SK-N-SH (cell line): ENCODE data around the gene FAM169A. TPM values are rescaled to one million over a fixed set of nuclear protein-coding genes. Genes with fewer than 3 reads are reported as not detected.

ENCODE experiments used
- CTCF ChIA-PET: fragments of 300-600, 350-600 bp; formaldehyde crosslinking; extraction: SDS; loops from one replicate; lab custom pipeline; 2021; lab: Yijun Ruan, JAX
- POLR2A ChIA-PET: fragments of 350-600 bp; sonication (Branson Sonifier 250); formaldehyde crosslinking; extraction: SDS; loops from one replicate; lab custom pipeline; 2020; ENCODE audit warnings: antibody characterized with exemption, inconsistent platforms; lab: Yijun Ruan, JAX
- DNase-seq: peaks from one replicate; pipeline ENCODE4 v3.0.0; 2012
- H2AFZ ChIP-seq: fragments of 200-600 bp; sonication (generic); 2 replicates; pipeline ENCODE4 v1.8.1; 2016; ENCODE audit warnings: antibody characterized with exemption, mild to moderate bottlenecking, low read depth
- H3F3A ChIP-seq: fragments of 200-600 bp; sonication (generic); replicated peaks from 2 replicates; pipeline ENCODE3; 2016; ENCODE audit warnings: antibody characterized with exemption, mild to moderate bottlenecking; ENCODE audit not compliant: insufficient read depth
- H3K27ac ChIP-seq, 2 experiments: fragments of 200-500 bp in 1 of 2; fragments of 200-600 bp in 1 of 2; sonication (Bioruptor generic) in 1 of 2; sonication (generic), shearing (Covaris generic) in 1 of 2; 2 replicates each; pipeline versions ENCODE4 v1.5.1 to v1.6.1; 2014 to 2016; ENCODE audit warnings: low read depth in 2 of 2, inconsistent platforms in 1 of 2, low read length in 1 of 2, mild to moderate bottlenecking in 1 of 2, mixed read lengths in 1 of 2
- H3K27me3 ChIP-seq: fragments of 200-600 bp; sonication (generic), shearing (Covaris generic); 2 replicates; pipeline ENCODE4 v1.6.1; 2016; ENCODE audit warnings: mixed run types; ENCODE audit not compliant: insufficient read depth
- H3K36me3 ChIP-seq, 2 experiments: fragments of 200-500 bp in 1 of 2; fragments of 200-600 bp in 1 of 2; sonication (Bioruptor generic) in 1 of 2; sonication (generic) in 1 of 2; replicated peaks in 1 of 2; 2 replicates each; pipeline versions ENCODE3 to v1.5.1; 2014 to 2016; ENCODE audit warnings: low read length in 1 of 2, mild to moderate bottlenecking in 1 of 2; ENCODE audit not compliant: insufficient read depth in 2 of 2, control insufficient read depth in 1 of 2
- H3K4me1 ChIP-seq, 2 experiments: fragments of 200-500 bp in 1 of 2; fragments of 200-600 bp in 1 of 2; sonication (Bioruptor generic) in 1 of 2; sonication (generic), shearing (Covaris generic) in 1 of 2; 2 replicates each; pipeline versions ENCODE4 v1.5.1 to v1.6.1; 2014 to 2016; ENCODE audit warnings: low read depth in 1 of 2, low read length in 1 of 2, mixed run types in 1 of 2; ENCODE audit not compliant: insufficient read depth in 2 of 2, control insufficient read depth in 1 of 2
- H3K4me2 ChIP-seq: fragments of 200-600 bp; sonication (generic), shearing (Covaris generic); 2 replicates; pipeline ENCODE4 v1.6.1; 2017; ENCODE audit warnings: mixed run types
- H3K4me3 ChIP-seq, 2 experiments: fragments of 200-500 bp in 1 of 2; fragments of 200-600 bp in 1 of 2; sonication (Bioruptor generic) in 1 of 2; sonication (generic), shearing (Covaris generic) in 1 of 2; 2 replicates each; pipeline versions ENCODE4 v1.5.1 to v1.8.1; 2014 to 2016; ENCODE audit warnings: low read depth in 2 of 2, inconsistent platforms in 1 of 2, low read length in 1 of 2, mild to moderate bottlenecking in 1 of 2, mixed read lengths in 1 of 2, moderate library complexity in 1 of 2
- H3K79me2 ChIP-seq: fragments of 200-600 bp; sonication (generic); 2 replicates; pipeline ENCODE4 v1.8.1; 2017; ENCODE audit warnings: mild to moderate bottlenecking; ENCODE audit not compliant: insufficient read depth
- H3K9ac ChIP-seq: fragments of 200-600 bp; sonication (generic); 2 replicates; pipeline ENCODE4 v1.6.1; 2017; ENCODE audit warnings: mixed run types
- H3K9me2 ChIP-seq: fragments of 200-600 bp; sonication (generic); 2 replicates; pipeline ENCODE4 v1.6.1; 2017; ENCODE audit warnings: mixed run types
- H3K9me3 ChIP-seq: fragments of 200-600 bp; sonication (generic); 2 replicates; pipeline ENCODE4 v1.6.1; 2017; ENCODE audit warnings: mixed run types, mild to moderate bottlenecking, moderate library complexity
- H4K20me1 ChIP-seq: fragments of 200-600 bp; sonication (generic); 2 replicates; pipeline ENCODE4 v1.6.1; 2017; ENCODE audit warnings: mild to moderate bottlenecking, mixed run types; ENCODE audit not compliant: insufficient read depth
- CHD2 ChIP-seq: fragments of 150-350 bp; IDR thresholded peaks from 2 replicates; pipeline ENCODE4 v1.6.1; 2018; ENCODE audit warnings: low read length; ENCODE audit not compliant: partially characterized antibody
- FOXJ3 ChIP-seq: sonication (generic); formaldehyde crosslinking; IDR thresholded peaks from 2 replicates; pipeline ENCODE4 v1.5.1; 2020; ENCODE audit warnings: mild to moderate bottlenecking, missing genetic modification reagents
- GATA2 ChIP-seq: sonication (generic); formaldehyde crosslinking; IDR thresholded peaks from 2 replicates; pipeline ENCODE4 v1.5.0; 2020; ENCODE audit warnings: mild to moderate bottlenecking, missing genetic modification reagents
- MXI1 ChIP-seq: IDR thresholded peaks from 2 replicates; pipeline ENCODE4 v1.6.1; 2012; ENCODE audit warnings: mild to moderate bottlenecking, low read depth, low read length, improper control_type of control experiment
- NRF1 ChIP-seq: IDR thresholded peaks from 2 replicates; pipeline ENCODE4 v1.6.1; 2012; ENCODE audit warnings: low read depth, mild to moderate bottlenecking, low read length
- POLR2AphosphoS5 ChIP-seq: IDR thresholded peaks from 2 replicates; pipeline ENCODE4 v1.6.1; 2012; ENCODE audit warnings: low read depth, low read length
- RCOR1 ChIP-seq: fragments of 150-350 bp; IDR thresholded peaks from 2 replicates; pipeline ENCODE4 v1.6.1; 2017; ENCODE audit warnings: antibody characterized with exemption, low read length
- RXRA ChIP-seq: IDR thresholded peaks from 2 replicates; pipeline ENCODE4 v1.4.0; 2012; ENCODE audit warnings: low read depth, mild to moderate bottlenecking, borderline replicate concordance
- SMC3 ChIP-seq: IDR thresholded peaks from 2 replicates; pipeline ENCODE4 v1.6.1; 2012; ENCODE audit warnings: low read depth, low read length, improper control_type of control experiment
- TEAD4 ChIP-seq: IDR thresholded peaks from 2 replicates; pipeline ENCODE4 v1.4.0; 2012; ENCODE audit warnings: mild to moderate bottlenecking, borderline replicate concordance; ENCODE audit not compliant: insufficient read depth
- WGBS: methylation state at CpG from one replicate; pipeline ENCODE4 v1.1.6; 2017; ENCODE audit warnings: low lambda C conversion rate; 5-methylcytosine and 5-hydroxymethylcytosine counted together
- polyA plus RNA-seq, 3 experiments: library from polyadenylated mRNA; depleted of rRNA; stranded (reverse); fragments of >200 nt; gene quantifications; 2 replicates each; pipeline ENCODE4 v1.2.3, GENCODE V29; 2012
- TF ChIP-seq, protein P1 (sequence below): IDR thresholded peaks from 2 replicates; pipeline ENCODE4 v1.4.0; 2012; ENCODE audit warnings: low read depth
- TF ChIP-seq, protein P2 (sequence below): IDR thresholded peaks from 2 replicates; pipeline ENCODE4; 2012

FAM169A gene
- polyA plus RNA-seq, 1 of the 3 experiments (the other 2 are of a cell fraction) = 2.6 TPM

DNA sequence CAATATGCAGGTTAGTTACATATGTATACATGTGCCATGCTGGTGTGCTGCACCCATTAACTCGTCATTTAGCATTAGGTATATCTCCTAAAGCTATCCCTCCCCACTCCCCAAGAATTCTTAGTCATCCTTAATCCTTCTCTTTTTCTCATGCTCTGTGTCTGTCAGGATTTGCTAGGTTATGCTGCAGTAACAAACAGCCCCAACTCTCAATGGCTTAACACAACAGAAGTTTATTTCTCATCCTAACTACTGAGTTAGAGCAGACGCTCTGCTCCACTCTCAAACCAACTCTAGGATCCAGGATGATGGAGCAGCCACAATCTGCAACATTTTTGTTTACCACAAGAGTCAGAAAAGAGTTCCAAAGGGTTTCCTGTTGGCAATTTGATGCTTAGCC is 28.2 kb upstream of the FAM169A start (continued):
- no peak for TF ChIP-seq MXI1

DNA sequence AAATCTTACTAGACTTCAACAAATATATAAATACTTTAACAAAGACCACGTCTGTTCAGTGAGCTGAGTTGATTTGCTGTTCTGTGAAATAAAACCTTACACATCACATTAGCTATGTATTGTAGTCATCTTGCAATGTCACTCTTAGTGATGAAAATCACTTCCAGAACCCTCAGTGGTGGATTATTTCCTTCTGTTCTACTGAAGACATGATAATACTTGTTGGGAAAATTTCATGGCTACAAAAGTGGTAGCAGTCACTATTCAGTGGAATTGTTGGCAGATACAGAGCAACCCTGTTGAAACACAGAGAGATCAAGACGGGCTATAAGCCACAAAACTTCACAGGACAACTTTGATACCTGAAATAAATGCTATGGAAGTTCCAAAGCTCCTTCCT is 26.7 kb upstream of the FAM169A start:
- Histone ChIP-seq H2AFZ (no peak overlapping the region), H3K36me3 (no peaks in the 10 kb centered on the region), H3K9me3 (peaks cover 5% of the 10 kb centered on the region; the same call in 1 of the 2 replicates), H3K9ac (no peak overlapping the region), H3K4me3 (no peak overlapping the region; a peak in 1 of 4 replicates), H3K9me2 (no peaks in the 10 kb centered on the region), H3K4me2 (no peak overlapping the region), H4K20me1 (no peaks in the 10 kb centered on the region), H3K27ac (no peak overlapping the region), H3K79me2 (no peaks in the 10 kb centered on the region)
- 29% methylated on average over 2 of the region's 2 CpGs for WGBS
- no peak for DNase-seq
- POLR2A ChIA-PET = no interaction called here
- CTCF ChIA-PET = no interaction called here
- no peak for TF ChIP-seq GATA2
- TF ChIP-seq, protein P1, sequence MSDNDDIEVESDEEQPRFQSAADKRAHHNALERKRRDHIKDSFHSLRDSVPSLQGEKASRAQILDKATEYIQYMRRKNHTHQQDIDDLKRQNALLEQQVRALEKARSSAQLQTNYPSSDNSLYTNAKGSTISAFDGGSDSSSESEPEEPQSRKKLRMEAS = no peak
- TF ChIP-seq, all 33 proteins: peak for 0
- Histone ChIP-seq H3F3A (no peaks in the 10 kb centered on the region), H3K4me1 (no peaks in the 10 kb centered on the region; a peak in 2 of 4 replicates), H3K27me3 (no peaks in the 10 kb centered on the region)

DNA sequence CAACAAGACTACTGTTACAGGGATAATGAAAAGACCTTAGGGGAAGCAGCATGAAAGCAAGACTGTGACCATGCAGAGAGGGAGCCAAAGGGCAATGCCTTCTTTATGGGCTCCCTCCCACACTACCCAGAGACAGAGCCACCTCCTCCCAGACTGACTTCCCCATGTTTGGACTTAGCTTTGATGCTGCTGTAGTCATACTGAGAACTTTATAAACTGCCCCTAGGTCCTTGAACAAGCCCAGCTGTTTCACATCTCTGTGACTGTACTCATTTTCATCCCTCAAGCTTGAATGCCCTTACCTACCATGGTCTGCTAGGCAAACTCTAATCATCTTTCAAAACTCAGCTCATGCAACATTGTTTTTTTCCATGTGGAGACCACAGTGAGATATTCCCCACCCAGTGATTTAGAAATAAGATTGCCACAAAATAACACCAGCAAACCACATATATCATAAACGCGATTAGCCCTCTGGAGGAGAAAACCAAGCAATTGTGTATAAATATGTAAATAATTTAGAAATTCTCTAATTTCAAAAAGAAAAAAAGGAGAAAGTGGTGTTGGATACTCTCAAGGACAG is 23.4 kb upstream of the FAM169A start:
- no peaks in the 10 kb centered on the region for H3K36me3 ChIP-seq
- POLR2A ChIA-PET = no interaction called here
- 93% methylated on average over 2 of the region's 2 CpGs for WGBS
- TF ChIP-seq, protein P2, sequence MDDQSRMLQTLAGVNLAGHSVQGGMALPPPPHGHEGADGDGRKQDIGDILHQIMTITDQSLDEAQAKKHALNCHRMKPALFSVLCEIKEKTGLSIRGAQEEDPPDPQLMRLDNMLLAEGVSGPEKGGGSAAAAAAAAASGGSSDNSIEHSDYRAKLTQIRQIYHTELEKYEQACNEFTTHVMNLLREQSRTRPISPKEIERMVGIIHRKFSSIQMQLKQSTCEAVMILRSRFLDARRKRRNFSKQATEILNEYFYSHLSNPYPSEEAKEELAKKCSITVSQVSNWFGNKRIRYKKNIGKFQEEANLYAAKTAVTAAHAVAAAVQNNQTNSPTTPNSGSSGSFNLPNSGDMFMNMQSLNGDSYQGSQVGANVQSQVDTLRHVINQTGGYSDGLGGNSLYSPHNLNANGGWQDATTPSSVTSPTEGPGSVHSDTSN = no peak
- no peak for TF ChIP-seq FOXJ3
- TF ChIP-seq RXRA = no peak
- H3K4me3 ChIP-seq = no peak overlapping the region
- H3K27ac ChIP-seq = no peak overlapping the region
- H3K4me1 ChIP-seq = no peaks in the 10 kb centered on the region
- CTCF ChIA-PET = interaction anchor here (0.6 to 1.0 kb wide), 3 partner anchors 48 to 448 kb away, joined by 3 read pairs; no protein-coding TSS in a partner anchor
- H4K20me1 ChIP-seq = no peaks in the 10 kb centered on the region
- no peaks in the 10 kb centered on the region for H3K79me2 ChIP-seq
- H3K9me2 ChIP-seq = no peaks in the 10 kb centered on the region
- H2AFZ ChIP-seq = no peak overlapping the region
- no peaks in the 10 kb centered on the region for H3K27me3 ChIP-seq
- peaks cover under 1% of the 10 kb centered on the region; the same call in 1 of the 2 replicates for H3K9me3 ChIP-seq
- no peak overlapping the region for H3K9ac ChIP-seq
- DNase-seq = no peak
- no peaks in the 10 kb centered on the region for H3F3A ChIP-seq
- no peak overlapping the region for H3K4me2 ChIP-seq

DNA sequence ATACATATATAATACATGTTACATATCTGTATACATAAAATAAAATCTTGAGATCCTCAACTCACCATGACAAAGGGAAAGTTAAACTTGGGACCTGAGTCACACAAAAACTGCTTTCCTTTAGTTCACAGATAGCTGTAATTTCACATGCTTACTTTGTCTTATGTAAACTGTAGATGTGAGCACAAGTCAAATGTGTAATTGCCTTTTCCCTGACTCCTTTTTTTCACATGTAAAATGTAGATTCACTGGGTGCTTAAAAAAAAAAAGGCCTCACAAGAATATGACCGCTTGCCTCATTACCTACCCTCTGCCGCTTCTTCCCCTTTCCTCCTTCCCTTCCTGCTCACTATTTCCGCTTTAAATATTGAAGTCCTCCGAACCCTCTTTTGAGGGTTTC is 21.9 kb upstream of the FAM169A start:
- Histone ChIP-seq H3K9me3 (no peaks in the 10 kb centered on the region), H3K9me2 (no peaks in the 10 kb centered on the region), H3K4me2 (no peak overlapping the region), H3K27me3 (no peaks in the 10 kb centered on the region), H3K27ac (no peak overlapping the region), H3K4me3 (no peak overlapping the region), H3F3A (no peaks in the 10 kb centered on the region), H3K36me3 (no peaks in the 10 kb centered on the region), H3K79me2 (no peaks in the 10 kb centered on the region), H4K20me1 (no peaks in the 10 kb centered on the region), H3K9ac (no peak overlapping the region), H3K4me1 (no peaks in the 10 kb centered on the region), H2AFZ (no peak overlapping the region)
- TF ChIP-seq CHD2 (no peak), GATA2 (no peak), TEAD4 (no peak), SMC3 (no peak), NRF1 (no peak), RCOR1 (no peak), MXI1 (no peak), POLR2AphosphoS5 (no peak)
- ChIA-PET CTCF (no interaction called here), POLR2A (no interaction called here)
- WGBS = 85% methylated on average over 4 of the region's 4 CpGs
- DNase-seq = no peak
